Left lung (tissue), 10 donors: Measurements from ENCODE around the gene DACH1. TPM values are rescaled to one million over a fixed set of nuclear protein-coding genes. Genes with fewer than 3 reads are reported as not detected.

Experiments used
- ATAC-seq: fragments of 200-7000 bp; cut with Tn5 transposase; one replicate; pipeline ENCODE4 v1.9.1; 2020; ENCODE audit warnings: moderate library complexity
- DNase-seq, 4 donors: peaks; one replicate each; pipeline ENCODE4 v3.0.0-alpha.2; 2013 to 2020
- H3K27ac ChIP-seq, 2 donors: fragments of 200-600 bp; sonication (generic) in 1 of 2; one replicate each; pipeline versions ENCODE4 v1.5.0 to v1.8.0; 2020 to 2021
- H3K27me3 ChIP-seq, 2 donors: fragments of 200-600 bp; sonication (generic) in 1 of 2; one replicate each; pipeline versions ENCODE4 v1.5.0 to v1.8.0; 2020 to 2021
- H3K36me3 ChIP-seq, 2 donors: fragments of 200-600 bp; sonication (generic) in 1 of 2; one replicate each; pipeline versions ENCODE4 v1.5.0 to v1.8.0; 2020 to 2021
- H3K4me1 ChIP-seq, 2 donors: fragments of 200-600 bp; one replicate each; pipeline ENCODE4 v1.8.0; 2021
- H3K4me3 ChIP-seq, 2 donors: fragments of 200-600 bp; sonication (generic) in 1 of 2; one replicate each; pipeline versions ENCODE4 v1.5.0 to v1.8.0; 2020 to 2021; ENCODE audit warnings: mild to moderate bottlenecking in 1 of 2
- H3K9me3 ChIP-seq, 2 donors: fragments of 200-600 bp; sonication (generic) in 1 of 2; one replicate each; pipeline versions ENCODE4 v1.5.0 to v1.8.0; 2020 to 2021
- intact Hi-C, 2 donors: fragments of 100-400 bp; cut with DNase I; formaldehyde crosslinking; loops; one replicate each; pipeline versions ENCODE4 v1.11.2 to v1.14.2; 2022
- polyA plus RNA-seq, 6 donors: library from polyadenylated mRNA; unstranded; fragments of 120-200 nt; gene quantifications; one replicate each; pipeline ENCODE4 v1.2.1, GENCODE V29; 2013; ENCODE audit not compliant: insufficient read length in 6 of 6
- total RNA-seq, 2 donors: library from RNA; stranded (reverse); fragmentation: NEBNext Ultra II Directional; extraction: Animal tissue kit (Norgen Biotek cat#: 25700); gene quantifications; one replicate each; pipeline ENCODE4 v1.2.1, GENCODE V29; 2021
- TF ChIP-seq, protein P1 (sequence below), 2 donors: fragments of 200-600 bp; sonication (generic) in 1 of 2; IDR thresholded peaks; one replicate each; pipeline versions ENCODE4 v1.5.0 to v1.8.0; 2021; ENCODE audit warnings: antibody characterized with exemption in 2 of 2
- donor health status: DM: no; HTN: yes; CAD: no.
- donor health status: DM: no; HTN: no; CAD: no.

The DACH1 gene
- total and polyA plus RNA-seq, 8 donors, result 4.6 to 47.5 (median 43.9) TPM

DNA sequence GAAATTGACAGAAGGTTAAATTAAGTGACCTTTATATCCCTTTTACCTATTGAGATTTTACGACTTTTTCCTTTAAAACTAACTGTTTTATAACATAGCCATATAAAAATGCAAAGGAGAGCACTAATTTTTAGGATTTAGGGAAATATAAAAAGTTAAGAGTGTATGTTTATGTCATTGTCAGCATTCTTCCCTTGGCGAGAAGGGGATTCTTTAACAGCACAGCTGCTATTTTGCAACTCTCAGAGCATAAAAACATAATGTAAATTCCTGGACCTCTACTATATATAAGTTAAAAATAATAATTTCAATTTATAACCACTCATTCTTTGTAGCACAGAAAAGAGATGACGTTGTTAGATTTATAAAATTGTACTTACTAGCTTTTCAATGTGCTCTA lies 363.2 kb downstream of the DACH1 start:
- TF ChIP-seq, protein P1, sequence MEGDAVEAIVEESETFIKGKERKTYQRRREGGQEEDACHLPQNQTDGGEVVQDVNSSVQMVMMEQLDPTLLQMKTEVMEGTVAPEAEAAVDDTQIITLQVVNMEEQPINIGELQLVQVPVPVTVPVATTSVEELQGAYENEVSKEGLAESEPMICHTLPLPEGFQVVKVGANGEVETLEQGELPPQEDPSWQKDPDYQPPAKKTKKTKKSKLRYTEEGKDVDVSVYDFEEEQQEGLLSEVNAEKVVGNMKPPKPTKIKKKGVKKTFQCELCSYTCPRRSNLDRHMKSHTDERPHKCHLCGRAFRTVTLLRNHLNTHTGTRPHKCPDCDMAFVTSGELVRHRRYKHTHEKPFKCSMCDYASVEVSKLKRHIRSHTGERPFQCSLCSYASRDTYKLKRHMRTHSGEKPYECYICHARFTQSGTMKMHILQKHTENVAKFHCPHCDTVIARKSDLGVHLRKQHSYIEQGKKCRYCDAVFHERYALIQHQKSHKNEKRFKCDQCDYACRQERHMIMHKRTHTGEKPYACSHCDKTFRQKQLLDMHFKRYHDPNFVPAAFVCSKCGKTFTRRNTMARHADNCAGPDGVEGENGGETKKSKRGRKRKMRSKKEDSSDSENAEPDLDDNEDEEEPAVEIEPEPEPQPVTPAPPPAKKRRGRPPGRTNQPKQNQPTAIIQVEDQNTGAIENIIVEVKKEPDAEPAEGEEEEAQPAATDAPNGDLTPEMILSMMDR (IDR thresholded peaks at IDR 0.05), result no peak
- no peak overlapping the region for H3K4me3 ChIP-seq
- H3K27ac ChIP-seq, result no peak overlapping the region
- H3K27me3 ChIP-seq, result no peaks in the 10 kb centered on the region
- intact Hi-C loops, result no loop called here
- ATAC-seq (no peak), DNase-seq (no peak)
- H3K36me3 ChIP-seq, result no peaks in the 10 kb centered on the region
- H3K4me1 ChIP-seq, result no peaks in the 10 kb centered on the region
- no peaks in the 10 kb centered on the region for H3K9me3 ChIP-seq

DNA sequence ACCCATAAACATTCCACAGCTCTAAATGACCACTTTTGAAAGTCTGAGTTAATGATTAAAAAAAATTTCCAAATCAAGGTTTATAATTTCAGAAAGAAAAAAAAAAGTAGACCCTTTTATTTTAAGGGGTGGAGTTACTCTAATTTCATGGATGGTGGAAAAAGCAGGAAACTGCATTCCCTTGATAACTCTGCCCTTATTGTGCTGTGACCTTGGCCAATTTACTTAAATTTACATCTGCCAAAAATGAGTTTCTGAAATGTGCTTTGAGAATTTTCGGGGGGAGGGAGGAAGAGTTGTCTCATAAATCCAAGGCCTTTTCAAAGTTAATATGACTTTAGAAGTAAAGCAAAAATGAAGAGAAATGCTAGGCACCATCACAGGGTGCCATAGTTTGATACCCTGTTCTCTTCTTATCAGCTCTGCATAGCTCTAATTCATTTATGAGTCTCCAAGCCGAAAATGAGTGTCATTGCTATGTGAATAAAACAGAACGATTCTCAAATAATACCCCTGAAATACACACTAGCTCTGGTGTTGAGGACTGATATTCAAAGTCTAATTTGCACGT lies 367.0 kb downstream of the DACH1 start:
- intact Hi-C loops, result no loop called here
- ATAC-seq (no peak), DNase-seq (no peak)
- TF ChIP-seq, protein P1 (IDR thresholded peaks at IDR 0.05), result no peak
- H3K9me3 ChIP-seq, result no peaks in the 10 kb centered on the region
- peaks cover 0 to 5% of the 10 kb centered on the region in 2 donors for H3K4me1 ChIP-seq
- H3K27ac ChIP-seq, result peak overlapping the region in 1 of 2 donors; percentile 28
- H3K27me3 ChIP-seq, result no peaks in the 10 kb centered on the region
- no peaks in the 10 kb centered on the region for H3K36me3 ChIP-seq
- H3K4me3 ChIP-seq, result no peak overlapping the region

DNA sequence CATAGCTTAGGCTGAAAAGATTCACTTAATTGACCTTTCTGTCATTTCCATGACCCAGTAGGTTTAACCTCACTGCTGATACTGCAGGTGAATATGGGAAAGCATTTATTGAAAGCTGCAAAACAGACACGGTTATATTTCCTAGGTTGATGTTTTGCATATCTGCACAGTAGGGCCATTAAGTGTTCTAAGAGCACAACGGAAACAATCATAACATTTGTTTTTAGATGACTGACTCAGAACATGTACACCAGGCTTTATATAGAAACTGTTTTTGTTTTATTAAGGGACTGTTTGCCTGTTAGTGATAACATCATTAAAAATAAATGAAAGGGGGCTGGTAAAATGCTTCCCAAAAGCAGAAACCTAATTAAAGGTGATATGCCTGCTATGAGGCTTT lies 367.8 kb downstream of the DACH1 start:
- no peak overlapping the region for H3K4me3 ChIP-seq
- no peaks in the 10 kb centered on the region for H3K36me3 ChIP-seq
- no peaks in the 10 kb centered on the region for H3K9me3 ChIP-seq
- no peaks in the 10 kb centered on the region for H3K27me3 ChIP-seq
- H3K27ac ChIP-seq, result peak overlapping the region in 1 of 2 donors; percentile 28
- intact Hi-C loops, result no loop called here
- TF ChIP-seq, protein P1 (IDR thresholded peaks at IDR 0.05), result no peak
- DNase-seq (no peak), ATAC-seq (no peak)
- peaks cover 0 to 5% of the 10 kb centered on the region in 2 donors for H3K4me1 ChIP-seq

DNA sequence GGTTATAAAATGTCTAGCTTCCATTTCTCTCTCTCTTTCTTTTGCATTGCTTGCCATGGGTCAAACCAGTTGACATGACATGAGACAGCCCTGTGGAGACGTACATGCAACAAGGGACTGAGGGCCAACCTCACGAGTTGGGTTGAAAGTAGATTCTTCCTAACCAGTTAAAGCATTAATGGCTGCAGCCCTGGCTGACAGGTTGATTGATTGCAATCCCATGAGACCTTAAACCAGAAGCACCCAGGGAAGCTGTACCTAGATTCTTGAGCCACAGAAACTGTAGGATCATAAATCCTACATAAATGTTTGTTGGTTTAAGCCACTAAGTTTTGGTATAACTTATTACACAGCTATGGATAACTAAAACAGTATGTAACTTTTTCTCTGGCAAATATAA lies 373.8 kb downstream of the DACH1 start:
- H3K4me1 ChIP-seq, result no peaks in the 10 kb centered on the region
- no peaks in the 10 kb centered on the region for H3K9me3 ChIP-seq
- no peaks in the 10 kb centered on the region for H3K36me3 ChIP-seq
- no peak overlapping the region for H3K4me3 ChIP-seq
- H3K27me3 ChIP-seq, result no peaks in the 10 kb centered on the region
- TF ChIP-seq, protein P1 (IDR thresholded peaks at IDR 0.05), result no peak
- intact Hi-C loops, result no loop called here
- DNase-seq (no peak), ATAC-seq (no peak)
- H3K27ac ChIP-seq, result no peak overlapping the region

DNA sequence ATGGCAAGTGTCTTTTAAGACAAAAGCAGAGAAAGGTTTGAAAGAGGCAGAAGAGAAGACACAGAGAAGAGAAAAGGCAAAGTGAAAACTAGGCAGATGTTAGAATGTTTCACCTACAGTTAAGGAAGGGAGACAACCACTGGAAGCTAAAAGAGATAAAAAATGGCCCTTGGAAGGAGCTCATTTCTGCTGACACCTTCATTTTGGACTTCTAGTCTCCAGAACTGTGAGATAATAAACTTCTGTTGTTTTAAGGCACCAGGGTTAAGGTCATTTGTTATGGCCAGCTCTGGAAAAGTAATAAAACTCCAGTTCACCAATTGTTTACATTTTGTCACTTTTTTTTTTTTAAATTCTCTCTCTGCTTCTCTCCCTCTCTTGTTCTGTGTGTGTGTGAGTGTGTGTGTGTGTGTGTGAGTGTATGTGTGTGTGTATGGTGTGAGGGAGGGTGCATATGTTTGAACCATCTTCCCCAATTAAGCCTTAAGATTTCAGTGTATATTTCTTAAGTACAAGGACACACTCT lies 374.6 kb downstream of the DACH1 start:
- intact Hi-C loops, result no loop called here
- H3K27me3 ChIP-seq, result no peaks in the 10 kb centered on the region
- DNase-seq, result no peak
- H3K9me3 ChIP-seq, result no peaks in the 10 kb centered on the region
- no peak overlapping the region for H3K4me3 ChIP-seq
- no peak for ATAC-seq
- H3K36me3 ChIP-seq, result peaks cover 0 to 2% of the 10 kb centered on the region in 2 donors
- no peak overlapping the region for H3K27ac ChIP-seq
- TF ChIP-seq, protein P1 (IDR thresholded peaks at IDR 0.05), result no peak
- H3K4me1 ChIP-seq, result no peaks in the 10 kb centered on the region
